HL-60 (cell line): ENCODE measurements around the gene CAST.
A peak's percentile ranks its signal among the peaks of the same experiment; 100 is the strongest.

Experiments
- DNase-seq, 2 experiments: peaks; one replicate each; pipeline ENCODE4 v3.0.0-alpha.2; 2010 to 2020; ENCODE audit warnings: low read depth in 1 of 2, low spot score in 1 of 2
- H3K27ac ChIP-seq: fragments of 250-450 bp; sonication (Bioruptor Pico); replicated peaks from 2 replicates; pipeline ENCODE4 v1.5.1; 2020; ENCODE audit warnings: mild to moderate bottlenecking, moderate library complexity
- H3K27me3 ChIP-seq: fragments of 250-450 bp; sonication (Bioruptor Pico); 2 replicates; pipeline ENCODE4 v1.5.1; 2021; ENCODE audit warnings: mild to moderate bottlenecking, moderate library complexity; ENCODE audit not compliant: insufficient read depth, poor library complexity, severe bottlenecking
- H3K4me3 ChIP-seq: replicated peaks from 2 replicates; pipeline ENCODE4 v1.5.1; 2011; ENCODE audit warnings: mild to moderate bottlenecking, control low read depth, low read length; ENCODE audit not compliant: insufficient read depth
- CTCF ChIP-seq: IDR thresholded peaks from one replicate; pipeline ENCODE4 v1.5.1; 2011; ENCODE audit warnings: low read length, control low read depth, inconsistent platforms; ENCODE audit not compliant: insufficient read depth
- GABPA ChIP-seq: IDR thresholded peaks from 2 replicates; pipeline ENCODE4 v1.6.1; 2012; ENCODE audit warnings: low read depth
- POLR2AphosphoS5 ChIP-seq: IDR thresholded peaks from 2 replicates; pipeline ENCODE4 v1.6.1; 2012; ENCODE audit warnings: low read depth
- REST ChIP-seq: IDR thresholded peaks from 2 replicates; pipeline ENCODE4 v1.6.1; 2012; ENCODE audit warnings: low read depth; ENCODE audit not compliant: insufficient replicate concordance
- SPI1 ChIP-seq: IDR thresholded peaks from 2 replicates; pipeline ENCODE4 v1.6.1; 2012; ENCODE audit warnings: low read depth, mild to moderate bottlenecking, borderline replicate concordance

Gene CAST

GRCh38 chr5:96751203-96752169 is 89.3 kb downstream of the CAST start:
- H3K27ac ChIP-seq = peak overlapping the region; percentile 38
- TF ChIP-seq POLR2AphosphoS5 = no peak
- no peak for TF ChIP-seq CTCF
- TF ChIP-seq SPI1 = no peak
- TF ChIP-seq REST = no peak
- no peak for TF ChIP-seq GABPA
- H3K27me3 ChIP-seq = no peaks in the 10 kb centered on the region
- no peak overlapping the region for H3K4me3 ChIP-seq
- no peak for DNase-seq

- Histone ChIP-seq H3K27ac (no peak overlapping the region), H3K4me3 (no peak overlapping the region), H3K27me3 (no peaks in the 10 kb centered on the region)
- TF ChIP-seq REST (no peak), SPI1 (no peak), CTCF (no peak), POLR2AphosphoS5 (no peak), GABPA (no peak)
- peak in 1 of 2 experiments; percentile 18 for DNase-seq
Measured at GRCh38 chr5:96752341-96753016, 90.3 kb downstream of the CAST start.

- H3K4me3 ChIP-seq = no peak overlapping the region
- no peak overlapping the region for H3K27ac ChIP-seq
- TF ChIP-seq GABPA (no peak), CTCF (no peak), REST (no peak), POLR2AphosphoS5 (no peak), SPI1 (no peak)
- H3K27me3 ChIP-seq = no peaks in the 10 kb centered on the region
- no peak for DNase-seq
Measured at GRCh38 chr5:96753017-96753397, 90.8 kb downstream of the CAST start.
